ENCODE measurements around the gene PPP1R13B.

PPP1R13B gene

GRCh38 chr14:103712633-103713247 lies 134.6 kb downstream of the PPP1R13B start:
- Histone ChIP-seq H3K27ac (ENCODE audit: extremely low read depth, low read depth, low read length) (no peak overlapping the region), H3K4me3 (ENCODE audit: low read depth, low read length) (no peak overlapping the region), H3K9me3 (ENCODE audit: control insufficient read depth, insufficient read depth, low read depth, low read length) (no peaks in the 10 kb centered on the region), H3K36me3 (ENCODE audit: control insufficient read depth in 2 of 2, insufficient read depth in 1 of 2, low read length in 2 of 2) (peaks cover 15 to 62% of the 10 kb centered on the region in 2 experiments), H3K4me1 (ENCODE audit: control insufficient read depth, insufficient read depth, low read length) (peaks cover 9% of the 10 kb centered on the region)
- TF ChIP-seq REST (tag by site-specific recombination; IDR thresholded peaks at IDR 0.05) (no peak), ZNF555 (tag by site-specific recombination; conservative IDR thresholded peaks at IDR 0.05) (no peak), ZNF114 (tag by site-specific recombination; IDR thresholded peaks at IDR 0.05) (no peak), ZIC2 (tag by site-specific recombination; IDR thresholded peaks at IDR 0.05) (peak; percentile 50)
- ChIA-PET CTCF (interaction anchor here (1.1 kb wide), 1 partner anchor 140 kb away, joined by 3 read pairs; no protein-coding TSS in a partner anchor), POLR2A (interaction anchor here (4.0 kb wide), 1 partner anchor 12 kb away, joined by 31 read pairs; no protein-coding TSS in a partner anchor)

- Histone ChIP-seq H3K27ac (ENCODE audit: extremely low read depth, low read depth, low read length) (peak overlapping the region; percentile 10; the same call in 1 of the 2 replicates), H3K9me3 (ENCODE audit: control insufficient read depth, insufficient read depth, low read depth, low read length) (no peaks in the 10 kb centered on the region), H3K36me3 (ENCODE audit: control insufficient read depth in 2 of 2, insufficient read depth in 1 of 2, low read length in 2 of 2) (peaks cover 15 to 70% of the 10 kb centered on the region in 2 experiments), H3K4me3 (ENCODE audit: low read depth, low read length) (no peak overlapping the region), H3K4me1 (ENCODE audit: control insufficient read depth, insufficient read depth, low read length) (peaks cover 5% of the 10 kb centered on the region)
- POLR2A ChIA-PET = no interaction called here
- TF ChIP-seq KLF1 (tag by site-specific recombination; IDR thresholded peaks at IDR 0.05) (peak; percentile 24; the same call in 1 of the 2 replicates), ZFP69B (tag by site-specific recombination; IDR thresholded peaks at IDR 0.05) (peak; percentile 87), WT1 (tag by site-specific recombination; IDR thresholded peaks at IDR 0.05) (no peak), KLF7 (tag by site-specific recombination; IDR thresholded peaks at IDR 0.05; ENCODE audit: borderline replicate concordance) (no peak), ZBTB21 (tag by site-specific recombination; IDR thresholded peaks at IDR 0.05) (no peak), IKZF3 (tag by site-specific recombination; IDR thresholded peaks at IDR 0.05) (peak; percentile 36; the same call in 1 of the 2 replicates), GLI4 (tag by site-specific recombination; IDR thresholded peaks at IDR 0.05) (no peak), ZNF830 (tag by site-specific recombination; IDR thresholded peaks at IDR 0.05; ENCODE audit: low read depth) (no peak), ZNF473 (tag by site-specific recombination; IDR thresholded peaks at IDR 0.05) (no peak), GLI2 (tag by site-specific recombination; IDR thresholded peaks at IDR 0.05; ENCODE audit: borderline replicate concordance, low read depth) (no peak), ZNF692 (tag by site-specific recombination; IDR thresholded peaks at IDR 0.05) (peak; percentile 85), GLIS1 (tag by site-specific recombination; IDR thresholded peaks at IDR 0.05) (peak; percentile 92), ZNF549 (tag by site-specific recombination; IDR thresholded peaks at IDR 0.05) (no peak), ZNF600 (tag by site-specific recombination; IDR thresholded peaks at IDR 0.05) (peak; percentile 8; the same call in 1 of the 2 replicates)
- CTCF ChIA-PET = interaction anchor here (1.1 kb wide), 1 partner anchor 139 kb away, joined by 3 read pairs; no protein-coding TSS in a partner anchor
These were observed 135.6 kb downstream of the PPP1R13B start for GRCh38 chr14:103711516-103712431.

Measured in HEK293 (cell line).